GM12892 (cell line): ENCODE results near the gene TALDO1.

Experiments
- POLR2A ChIP-seq: IDR thresholded peaks from 2 replicates; pipeline ENCODE4 v1.6.1; 2011; ENCODE audit warnings: low read depth, low read length, control low read depth
- POLR2AphosphoS5 ChIP-seq: IDR thresholded peaks from 2 replicates; pipeline ENCODE4 v1.6.1; 2011; ENCODE audit warnings: low read depth, low read length, control low read depth
- TAF1 ChIP-seq: IDR thresholded peaks from 2 replicates; pipeline ENCODE4 v1.6.1; 2011; ENCODE audit warnings: low read depth, mild to moderate bottlenecking, control low read depth, low read length, borderline replicate concordance

- no peak for TF ChIP-seq TAF1
- no peak for TF ChIP-seq POLR2AphosphoS5
- TF ChIP-seq POLR2A: no peak
Observed at GRCh38 chr11:804599-804964, 57.3 kb downstream of the TALDO1 start.
